GM12801 (cell line): ENCODE measurements around the gene RPTN.

Source experiments
- TF ChIP-seq, protein P1 (sequence below): IDR thresholded peaks from one replicate; pipeline ENCODE4 v1.5.1; 2011; ENCODE audit warnings: control low read depth; ENCODE audit not compliant: insufficient read length; ENCODE audit errors: extremely low read depth

Gene RPTN

GRCh38 chr1:152159144-152159543 is at the start of gene RPTN:
RPTN (minus strand) TSS chr1:152159228; CDS start chr1:152157889, 1,339 bp downstream.
- TF ChIP-seq, protein P1, sequence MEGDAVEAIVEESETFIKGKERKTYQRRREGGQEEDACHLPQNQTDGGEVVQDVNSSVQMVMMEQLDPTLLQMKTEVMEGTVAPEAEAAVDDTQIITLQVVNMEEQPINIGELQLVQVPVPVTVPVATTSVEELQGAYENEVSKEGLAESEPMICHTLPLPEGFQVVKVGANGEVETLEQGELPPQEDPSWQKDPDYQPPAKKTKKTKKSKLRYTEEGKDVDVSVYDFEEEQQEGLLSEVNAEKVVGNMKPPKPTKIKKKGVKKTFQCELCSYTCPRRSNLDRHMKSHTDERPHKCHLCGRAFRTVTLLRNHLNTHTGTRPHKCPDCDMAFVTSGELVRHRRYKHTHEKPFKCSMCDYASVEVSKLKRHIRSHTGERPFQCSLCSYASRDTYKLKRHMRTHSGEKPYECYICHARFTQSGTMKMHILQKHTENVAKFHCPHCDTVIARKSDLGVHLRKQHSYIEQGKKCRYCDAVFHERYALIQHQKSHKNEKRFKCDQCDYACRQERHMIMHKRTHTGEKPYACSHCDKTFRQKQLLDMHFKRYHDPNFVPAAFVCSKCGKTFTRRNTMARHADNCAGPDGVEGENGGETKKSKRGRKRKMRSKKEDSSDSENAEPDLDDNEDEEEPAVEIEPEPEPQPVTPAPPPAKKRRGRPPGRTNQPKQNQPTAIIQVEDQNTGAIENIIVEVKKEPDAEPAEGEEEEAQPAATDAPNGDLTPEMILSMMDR = no peak

- TF ChIP-seq, protein P1 = no peak
Observed at GRCh38 chr1:152198982-152199381, 40.0 kb upstream of the RPTN start.

GRCh38 chr1:152197361-152197941 is 38.4 kb upstream of the RPTN start:
- TF ChIP-seq, protein P1 = no peak

GRCh38 chr1:152191711-152192110 is 32.7 kb upstream of the RPTN start:
- TF ChIP-seq, protein P1 = no peak

- TF ChIP-seq, protein P1 = no peak
Observed at GRCh38 chr1:152191260-152191659, 32.2 kb upstream of the RPTN start.

DNA sequence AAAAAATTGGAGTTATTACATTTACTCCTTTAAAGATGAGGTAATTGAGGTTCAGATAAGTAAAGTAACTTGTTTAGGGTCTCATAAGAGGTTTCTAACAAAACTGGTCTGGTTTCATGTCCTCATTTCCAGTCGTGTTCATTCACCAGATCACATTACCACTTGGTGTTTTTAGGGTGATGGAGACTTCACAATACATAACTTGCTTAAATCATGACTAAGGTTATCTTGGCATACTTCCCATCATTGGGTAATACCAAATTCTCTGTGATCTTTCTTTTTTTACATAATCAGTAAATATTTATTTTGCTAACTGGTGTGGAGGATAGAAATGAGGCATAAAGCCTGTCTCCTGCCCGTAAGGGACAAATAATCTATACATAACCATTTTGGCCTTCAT is 31.6 kb upstream of the RPTN start:
- TF ChIP-seq, protein P1 = no peak

GRCh38 chr1:152189657-152190442 is 30.8 kb upstream of the RPTN start:
- TF ChIP-seq, protein P1 = no peak
